LNCaP clone FGC (cell line): ENCODE measurements around the gene COQ8B.

Source experiments
- DNase-seq: peaks from one replicate; pipeline ENCODE4 v3.0.0-alpha.2; 2011; ENCODE audit warnings: low read depth
- H3K4me3 ChIP-seq: 2 replicates; pipeline ENCODE4 v1.5.1; 2011; ENCODE audit warnings: mild to moderate bottlenecking, low read depth, low read length, control low read depth
- CTCF ChIP-seq: IDR thresholded peaks from 2 replicates; pipeline ENCODE4 v1.5.1; 2012; ENCODE audit warnings: mild to moderate bottlenecking; ENCODE audit not compliant: control insufficient read depth, insufficient read depth; ENCODE audit errors: extremely low read depth

Gene COQ8B

DNA sequence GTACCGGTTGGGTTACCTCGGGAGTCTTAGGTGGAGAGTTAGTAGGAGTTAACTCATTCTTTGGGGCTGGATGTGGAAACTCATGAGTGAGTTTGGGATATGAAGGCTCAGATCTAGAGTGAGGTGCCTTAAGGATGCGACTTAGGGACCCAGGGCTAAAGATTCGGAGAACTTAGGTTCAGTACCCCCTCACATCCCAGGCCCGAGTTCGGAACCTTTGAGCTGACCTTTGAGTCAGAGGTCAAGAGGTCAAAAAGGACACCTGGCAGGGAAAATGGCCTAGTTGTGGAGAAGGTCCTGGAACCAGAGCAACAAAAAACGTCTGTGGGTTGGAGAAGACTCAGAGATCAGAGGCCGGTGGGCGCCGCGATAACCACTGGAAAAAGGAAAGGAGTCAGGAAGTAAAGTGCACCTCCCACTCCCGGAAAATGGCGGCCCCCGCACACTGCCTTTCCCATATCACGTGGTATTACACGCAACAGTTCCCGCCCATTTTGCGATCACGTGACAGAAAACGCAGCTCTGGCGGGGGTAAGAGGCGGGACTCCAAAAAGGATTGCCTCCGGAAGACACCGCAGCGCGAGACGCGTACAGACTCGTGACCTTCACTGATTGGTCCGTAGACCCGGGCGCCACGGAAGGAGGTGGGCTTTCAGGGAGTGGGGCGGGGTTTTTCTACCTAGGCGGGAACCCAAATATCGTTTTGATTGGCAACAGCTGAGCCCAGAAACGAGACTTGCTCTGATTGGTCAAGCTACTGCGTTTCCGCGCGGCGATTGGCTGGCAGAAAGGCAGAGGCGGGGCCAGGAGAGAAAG lies 33.6 kb upstream of the COQ8B start, which contains the start of gene ACTMAP:
ACTMAP (minus strand) TSS at position 420 of the 816 bp plus-strand sequence. CDS start 674 bp downstream, outside the sequence.
- TF ChIP-seq CTCF: no peak
- DNase-seq: peak; percentile 95
- H3K4me3 ChIP-seq: peak within 1 kb of the TSS; percentile 83

GRCh38 chr19:40747536-40747935 lies 30.9 kb upstream of the COQ8B start:
- no peak for DNase-seq
- no peak overlapping the region for H3K4me3 ChIP-seq
- no peak for TF ChIP-seq CTCF

DNA sequence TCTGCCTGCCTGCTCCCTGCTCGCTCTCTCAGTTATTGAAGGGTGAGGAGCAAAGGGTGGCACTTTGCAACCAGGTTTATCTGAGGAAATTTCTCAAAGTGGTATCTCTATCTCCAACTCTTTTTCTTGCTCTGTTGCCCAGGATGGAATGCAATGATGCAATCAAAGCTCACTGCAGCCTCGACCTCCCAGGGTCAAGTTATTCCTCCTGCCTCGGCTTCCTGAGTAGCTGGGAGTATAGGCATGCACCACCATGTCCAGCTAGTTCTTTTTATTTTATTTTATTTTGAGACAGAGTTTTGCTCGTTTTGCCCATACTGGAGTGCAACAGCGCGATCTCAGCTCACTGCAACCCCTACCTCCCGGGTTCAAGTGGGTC lies 28.7 kb upstream of the COQ8B start:
- no peak for TF ChIP-seq CTCF
- no peak overlapping the region for H3K4me3 ChIP-seq
- DNase-seq: no peak

GRCh38 chr19:40744554-40745401 lies 28.1 kb upstream of the COQ8B start:
- no peak for DNase-seq
- TF ChIP-seq CTCF: no peak
- H3K4me3 ChIP-seq: no peak overlapping the region

GRCh38 chr19:40743926-40744325 lies 27.2 kb upstream of the COQ8B start:
- H3K4me3 ChIP-seq: no peak overlapping the region
- no peak for DNase-seq
- no peak for TF ChIP-seq CTCF

GRCh38 chr19:40742886-40743285 lies 26.2 kb upstream of the COQ8B start:
- H3K4me3 ChIP-seq: no peak overlapping the region
- TF ChIP-seq CTCF: no peak
- no peak for DNase-seq
